Lower leg skin (tissue), 3 donors: ENCODE measurements around the gene TRAF3.

Source experiments
- CTCF ChIP-seq, 3 donors: fragments of 450-650 bp; IDR thresholded peaks; one replicate each; pipeline ENCODE4 v1.5.1; 2016; ENCODE audit warnings: antibody characterized with exemption in 3 of 3, mild to moderate bottlenecking in 3 of 3, moderate library complexity in 2 of 3
- POLR2A ChIP-seq, 2 donors: fragments of 450-650 bp; IDR thresholded peaks; one replicate each; pipeline ENCODE4 v1.6.1; 2016 to 2017; ENCODE audit warnings: antibody characterized with exemption in 2 of 2, mild to moderate bottlenecking in 1 of 2, moderate library complexity in 1 of 2

DNA sequence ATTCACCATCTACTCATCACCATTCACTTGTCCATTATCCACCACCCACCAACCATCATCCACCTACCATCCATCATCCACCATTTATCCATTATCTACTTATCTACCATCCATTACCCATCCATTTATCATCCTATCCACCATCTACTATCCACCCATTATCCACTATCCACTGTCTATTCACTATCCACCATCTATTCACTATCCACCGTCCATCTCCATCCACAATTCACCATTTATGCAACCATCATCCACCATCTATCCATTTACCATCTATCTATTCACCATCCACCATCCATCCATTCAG, 143.7 kb downstream of the TRAF3 start:
- TF ChIP-seq CTCF (IDR thresholded peaks at IDR 0.05) (no peak), POLR2A (IDR thresholded peaks at IDR 0.05) (no peak)
